ENCODE data around the gene APOL1. TPM values are rescaled to one million over a fixed set of nuclear protein-coding genes. Genes with fewer than 3 reads are reported as not detected.
A peak's percentile ranks its signal among the peaks of the same experiment; 100 is the strongest.

APOL1 gene
- total RNA-seq, 1 donor from 2014 or later: 30.1 TPM

DNA sequence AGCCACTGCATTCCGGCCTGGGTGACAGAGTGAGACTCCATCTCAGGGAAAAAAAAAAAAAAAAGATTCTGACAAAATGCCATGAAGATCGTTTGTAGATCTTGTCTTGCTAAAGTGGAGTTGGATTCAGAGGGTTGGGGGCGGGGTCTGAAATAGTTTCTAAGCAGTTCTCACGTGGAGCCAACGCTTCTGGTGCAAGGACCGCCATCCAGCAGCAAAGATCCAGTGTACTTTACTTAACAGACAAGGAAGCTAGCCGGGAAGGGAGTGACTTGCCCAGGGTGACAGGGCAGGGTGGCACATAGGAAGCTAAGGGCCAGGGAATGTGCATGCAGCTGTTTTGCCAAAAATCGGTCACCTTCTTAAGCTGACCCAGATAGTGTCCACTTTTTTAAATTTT lies 27.4 kb downstream of the APOL1 start:
- TF ChIP-seq, protein P1, sequence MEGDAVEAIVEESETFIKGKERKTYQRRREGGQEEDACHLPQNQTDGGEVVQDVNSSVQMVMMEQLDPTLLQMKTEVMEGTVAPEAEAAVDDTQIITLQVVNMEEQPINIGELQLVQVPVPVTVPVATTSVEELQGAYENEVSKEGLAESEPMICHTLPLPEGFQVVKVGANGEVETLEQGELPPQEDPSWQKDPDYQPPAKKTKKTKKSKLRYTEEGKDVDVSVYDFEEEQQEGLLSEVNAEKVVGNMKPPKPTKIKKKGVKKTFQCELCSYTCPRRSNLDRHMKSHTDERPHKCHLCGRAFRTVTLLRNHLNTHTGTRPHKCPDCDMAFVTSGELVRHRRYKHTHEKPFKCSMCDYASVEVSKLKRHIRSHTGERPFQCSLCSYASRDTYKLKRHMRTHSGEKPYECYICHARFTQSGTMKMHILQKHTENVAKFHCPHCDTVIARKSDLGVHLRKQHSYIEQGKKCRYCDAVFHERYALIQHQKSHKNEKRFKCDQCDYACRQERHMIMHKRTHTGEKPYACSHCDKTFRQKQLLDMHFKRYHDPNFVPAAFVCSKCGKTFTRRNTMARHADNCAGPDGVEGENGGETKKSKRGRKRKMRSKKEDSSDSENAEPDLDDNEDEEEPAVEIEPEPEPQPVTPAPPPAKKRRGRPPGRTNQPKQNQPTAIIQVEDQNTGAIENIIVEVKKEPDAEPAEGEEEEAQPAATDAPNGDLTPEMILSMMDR (IDR thresholded peaks at IDR 0.05): no peak
- H3K36me3 ChIP-seq: peaks cover 48 to 54% of the 10 kb centered on the region in 2 donors
- no peaks in the 10 kb centered on the region for H3K27me3 ChIP-seq
- intact Hi-C loops (cut with DNase I): no loop called here
- no peak overlapping the region for H3K27ac ChIP-seq
- peak in 1 of 2 donors; percentile 69 for DNase-seq (ENCODE audit: low spot score in 2 of 2)
- H3K9me3 ChIP-seq: no peaks in the 10 kb centered on the region
- H3K4me3 ChIP-seq: no peak overlapping the region
- H3K4me1 ChIP-seq: peaks cover 0 to 5% of the 10 kb centered on the region in 2 donors

DNA sequence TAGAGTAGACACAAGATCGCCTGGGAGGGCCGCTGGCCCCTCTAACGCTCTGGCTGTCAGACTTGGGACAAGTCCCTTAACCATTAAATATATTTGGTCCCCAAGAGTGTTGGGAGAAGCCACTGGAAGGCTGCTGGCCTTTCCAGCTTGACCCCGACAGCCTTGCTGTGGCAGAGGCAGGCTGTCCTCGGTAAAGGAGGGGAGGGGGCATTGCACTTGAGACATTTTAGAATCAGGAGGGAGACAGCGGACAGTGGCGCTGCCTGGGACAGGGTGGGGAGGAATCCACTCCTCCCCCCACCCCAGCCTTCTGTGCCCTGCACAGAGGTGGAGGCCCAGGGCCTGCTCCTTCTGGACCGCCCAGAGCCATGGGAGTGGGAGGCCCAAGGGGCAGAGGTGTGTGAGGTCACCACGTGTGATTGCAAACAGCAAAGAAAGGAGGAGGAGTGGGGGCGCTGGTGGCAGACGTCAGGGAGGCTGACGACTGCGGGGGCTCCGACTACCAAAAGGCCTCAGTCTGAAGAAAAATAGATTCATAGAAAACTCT lies 28.9 kb downstream of the APOL1 start:
- Histone ChIP-seq H3K9me3 (no peaks in the 10 kb centered on the region), H3K4me1 (peaks cover 0 to 8% of the 10 kb centered on the region in 2 donors), H3K27ac (no peak overlapping the region), H3K4me3 (no peak overlapping the region), H3K27me3 (no peaks in the 10 kb centered on the region), H3K36me3 (peaks cover 63 to 68% of the 10 kb centered on the region in 2 donors)
- TF ChIP-seq, protein P1 (IDR thresholded peaks at IDR 0.05): no peak
- intact Hi-C loops (cut with DNase I): no loop called here
- DNase-seq (ENCODE audit: low spot score in 2 of 2): no peak

DNA sequence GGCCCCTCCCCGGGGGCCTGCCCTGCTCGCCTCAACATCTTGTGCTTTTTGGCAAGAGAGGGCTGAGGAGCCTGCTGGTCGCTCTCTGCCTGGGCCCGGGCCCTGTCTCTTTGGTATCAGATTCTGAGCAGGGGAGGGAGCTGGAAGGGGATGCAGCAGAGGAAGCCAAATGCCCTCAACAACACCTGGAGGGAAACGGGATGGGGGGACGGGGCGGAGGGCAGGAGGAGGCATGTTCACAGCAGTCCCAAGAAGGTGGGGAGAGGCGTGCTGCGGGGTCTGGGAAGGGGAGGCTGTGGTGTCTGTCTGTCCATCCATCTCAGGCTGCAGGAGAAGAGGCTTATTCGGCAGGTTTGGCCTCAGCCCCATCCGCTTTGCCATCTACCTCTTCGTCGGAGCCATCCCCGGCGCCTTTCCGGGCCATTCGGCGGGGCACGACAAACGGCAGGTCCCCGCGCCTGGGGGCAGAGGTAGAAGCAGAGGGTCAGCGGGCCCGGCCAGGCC lies 29.4 kb downstream of the APOL1 start:
- Histone ChIP-seq H3K27ac (no peak overlapping the region), H3K36me3 (peaks cover 68 to 74% of the 10 kb centered on the region in 2 donors), H3K4me3 (no peak overlapping the region), H3K27me3 (no peaks in the 10 kb centered on the region), H3K4me1 (peaks cover 0 to 6% of the 10 kb centered on the region in 2 donors), H3K9me3 (no peaks in the 10 kb centered on the region)
- DNase-seq (ENCODE audit: low spot score in 2 of 2): no peak
- TF ChIP-seq, protein P1 (IDR thresholded peaks at IDR 0.05): no peak
- intact Hi-C loops (cut with DNase I): no loop called here

DNA sequence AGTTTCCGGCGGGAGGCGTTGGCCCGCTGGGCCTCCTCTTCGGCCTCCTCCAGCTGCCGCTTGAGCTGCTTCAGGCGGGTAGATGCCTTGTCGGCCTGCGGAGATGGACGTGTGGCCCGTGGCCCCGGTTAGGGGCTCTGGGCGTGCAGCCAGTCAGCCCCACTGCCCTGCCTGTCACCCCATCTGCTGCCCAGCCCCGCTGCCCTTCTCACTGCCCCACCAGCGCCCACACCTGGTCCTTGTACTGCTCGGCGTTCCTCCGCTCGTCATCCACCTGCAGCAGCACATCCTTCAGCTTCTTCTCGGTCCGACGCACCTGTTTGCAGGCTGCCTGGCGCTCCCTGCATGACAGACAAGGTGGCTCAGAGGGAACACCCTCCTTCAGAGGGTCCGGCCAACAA lies 31.2 kb downstream of the APOL1 start:
- no peak for DNase-seq (ENCODE audit: low spot score in 2 of 2)
- Histone ChIP-seq H3K27ac (no peak overlapping the region), H3K36me3 (peaks cover 86 to 92% of the 10 kb centered on the region in 2 donors), H3K4me3 (no peak overlapping the region), H3K27me3 (no peaks in the 10 kb centered on the region), H3K4me1 (peaks cover 0 to 3% of the 10 kb centered on the region in 2 donors), H3K9me3 (no peaks in the 10 kb centered on the region)
- TF ChIP-seq, protein P1 (IDR thresholded peaks at IDR 0.05): no peak
- intact Hi-C loops (cut with DNase I): no loop called here

DNA sequence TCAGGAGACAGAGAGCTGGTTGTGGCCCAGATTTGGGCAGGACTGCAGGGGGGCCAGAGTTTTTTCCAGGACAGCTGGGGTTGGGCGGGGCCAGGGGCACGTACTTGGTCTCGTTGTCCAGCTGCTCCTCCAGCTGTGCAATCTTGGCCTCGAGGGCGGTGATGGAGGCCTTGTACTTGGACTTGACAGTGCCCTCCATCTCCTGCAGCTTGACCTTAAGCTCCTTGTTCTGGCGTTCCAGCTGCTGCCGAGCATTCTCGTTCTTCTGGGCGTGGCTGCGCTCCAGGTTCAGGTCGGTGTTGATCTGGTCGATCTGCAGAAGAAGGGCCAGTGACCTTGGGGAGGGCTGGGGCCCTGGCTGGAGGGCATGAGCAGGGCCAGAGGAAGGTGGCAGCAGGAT lies 32.1 kb downstream of the APOL1 start:
- H3K36me3 ChIP-seq: peaks cover 95 to 99% of the 10 kb centered on the region in 2 donors
- intact Hi-C loops (cut with DNase I): no loop called here
- TF ChIP-seq, protein P1 (IDR thresholded peaks at IDR 0.05): no peak
- no peak for DNase-seq (ENCODE audit: low spot score in 2 of 2)
- H3K4me3 ChIP-seq: no peak overlapping the region
- H3K4me1 ChIP-seq: peaks cover 0 to 3% of the 10 kb centered on the region in 2 donors
- H3K27me3 ChIP-seq: no peaks in the 10 kb centered on the region
- H3K9me3 ChIP-seq: no peaks in the 10 kb centered on the region
- peak overlapping the region in 1 of 2 donors; percentile 28 for H3K27ac ChIP-seq

Measured in ascending aorta (tissue), 2 donors.